HK-2 (cell line): ENCODE data around the gene C13orf46.

Source experiments
- DNase-seq: peaks from one replicate; pipeline ENCODE4 v3.0.0-alpha.2; 2018; ENCODE audit not compliant: unreplicated experiment

Gene C13orf46

GRCh38 chr13:113938716-113939115 lies 35.2 kb downstream of the C13orf46 start:
- no peak for DNase-seq

DNA sequence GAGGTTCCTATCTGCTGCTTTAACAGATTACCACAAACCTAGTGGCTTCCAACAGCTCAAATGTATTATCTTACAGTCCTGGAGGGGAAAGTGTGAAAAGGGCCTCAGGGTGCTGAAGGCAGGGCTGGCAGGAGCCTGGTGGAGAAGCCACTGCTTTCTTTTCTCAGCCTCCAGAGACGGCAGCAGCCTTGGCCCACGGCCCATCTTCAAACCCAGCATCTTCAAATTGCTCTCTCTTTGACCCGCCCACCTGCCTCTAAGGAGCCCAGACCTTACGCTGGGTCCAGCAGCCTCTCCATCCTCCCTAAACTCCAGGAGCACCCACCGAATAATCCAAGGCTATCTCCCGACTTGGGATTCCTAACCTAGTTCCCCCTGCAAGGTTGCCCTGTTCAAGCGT lies 35.6 kb downstream of the C13orf46 start:
- no peak for DNase-seq

DNA sequence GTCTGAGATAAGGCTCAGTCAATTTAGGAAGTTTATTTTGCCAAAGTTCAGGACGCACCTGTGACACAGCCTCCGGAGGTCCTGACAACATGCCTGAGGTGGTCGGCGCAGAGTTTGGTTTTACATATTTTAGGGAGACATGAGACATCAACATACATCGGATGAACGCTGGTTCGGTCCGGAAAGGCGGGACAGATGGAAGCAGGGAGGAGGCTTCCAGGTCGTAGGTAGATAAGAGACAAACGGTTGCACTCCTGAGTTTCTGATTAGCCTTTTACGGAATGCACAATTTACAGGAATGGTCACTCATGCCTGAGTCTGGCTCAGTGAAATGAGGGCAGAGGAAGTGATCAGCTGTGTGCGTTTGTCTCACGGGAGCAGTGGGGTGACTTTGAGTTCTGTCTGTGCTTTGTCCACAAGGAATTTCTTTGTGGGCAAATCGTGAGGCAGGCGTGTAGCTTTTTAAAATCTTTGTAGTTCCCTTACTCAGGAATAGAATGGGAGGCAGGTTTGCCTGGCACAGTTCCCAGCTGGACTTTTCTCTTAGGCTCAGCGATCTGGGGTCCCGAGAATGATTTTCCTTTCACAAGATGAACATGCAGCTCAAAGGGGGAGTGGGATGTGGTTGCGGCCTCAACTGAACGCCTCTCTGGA lies 36.2 kb downstream of the C13orf46 start:
- DNase-seq = no peak

DNA sequence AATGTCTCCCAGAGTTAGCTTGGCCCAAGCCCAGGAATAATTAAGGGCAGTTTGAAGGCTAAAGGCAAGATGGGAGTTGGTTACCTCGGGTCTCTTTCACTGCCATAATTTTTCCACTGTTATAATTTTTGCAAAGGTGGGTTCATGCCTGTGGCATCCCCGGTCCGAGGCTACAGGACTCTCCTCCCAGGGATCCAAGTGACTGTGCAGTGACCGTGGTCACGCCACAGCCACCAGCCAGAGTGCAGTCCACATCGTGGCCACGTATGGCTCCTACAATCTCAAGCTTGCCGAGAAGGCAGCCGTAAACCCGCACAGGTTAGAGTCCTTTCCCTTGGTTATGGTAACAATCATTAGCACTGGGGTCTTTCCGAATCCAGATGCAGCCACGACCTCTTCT lies 36.8 kb downstream of the C13orf46 start:
- no peak for DNase-seq

DNA sequence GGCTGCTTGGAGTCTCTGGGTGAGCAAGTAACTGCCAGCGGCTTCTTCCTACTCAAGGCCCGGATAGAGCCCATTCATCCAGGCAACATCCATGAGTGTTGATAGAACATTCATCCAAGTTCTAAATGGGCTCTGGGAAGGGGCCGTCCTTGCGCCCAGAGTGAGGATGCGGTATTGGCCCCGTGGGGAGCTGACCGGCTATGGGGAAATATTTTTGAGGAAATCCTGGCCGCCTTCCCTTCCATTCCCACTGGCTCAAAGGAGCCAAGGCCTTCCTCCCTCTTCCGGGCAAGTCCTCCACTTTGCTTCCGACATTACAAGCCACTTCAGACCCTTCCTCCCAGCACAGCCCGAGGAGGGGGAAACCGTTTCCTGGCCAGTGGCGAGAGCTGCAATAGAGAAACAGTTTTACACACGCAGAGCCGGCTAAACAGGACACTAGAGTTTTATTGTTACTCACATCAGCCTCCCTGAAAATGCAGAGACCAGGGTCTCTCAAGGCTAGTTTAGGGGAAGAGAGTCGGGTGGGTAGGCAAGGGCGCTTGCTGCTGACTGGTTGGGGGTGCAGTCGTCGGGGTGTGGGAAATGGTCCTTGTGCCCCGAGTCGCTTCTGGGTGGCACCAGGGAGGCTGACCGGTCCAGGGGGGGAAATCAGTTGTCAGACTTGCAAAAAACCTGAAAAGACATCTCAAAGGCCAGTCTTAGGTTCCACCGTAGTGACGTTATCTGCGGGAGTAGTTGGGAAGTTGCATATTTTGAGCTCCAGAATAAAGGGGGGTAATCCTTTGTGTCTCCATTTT lies 37.5 kb downstream of the C13orf46 start:
- DNase-seq = no peak

- no peak for DNase-seq
Measured at GRCh38 chr13:113935001-113935844, 38.7 kb downstream of the C13orf46 start.

DNA sequence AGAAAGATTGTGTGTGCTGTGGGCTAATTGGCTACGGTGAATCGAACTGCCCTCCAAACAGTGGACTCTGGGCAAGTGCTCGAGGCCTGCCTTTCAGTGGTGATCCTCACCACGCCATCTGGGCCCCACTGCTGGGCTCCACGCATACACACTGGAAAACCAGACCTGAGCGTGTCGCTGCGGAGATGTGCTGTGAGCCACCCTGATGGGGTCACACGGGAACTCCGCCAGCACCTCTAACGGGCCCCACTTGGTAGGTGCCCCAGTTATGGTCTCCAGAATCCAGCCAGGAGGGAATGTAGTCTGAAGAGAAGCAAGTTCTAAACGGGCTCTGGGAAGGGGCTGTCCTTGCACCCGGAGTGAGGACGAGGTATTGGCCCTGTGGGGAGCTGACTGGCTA lies 39.3 kb downstream of the C13orf46 start:
- no peak for DNase-seq

DNA sequence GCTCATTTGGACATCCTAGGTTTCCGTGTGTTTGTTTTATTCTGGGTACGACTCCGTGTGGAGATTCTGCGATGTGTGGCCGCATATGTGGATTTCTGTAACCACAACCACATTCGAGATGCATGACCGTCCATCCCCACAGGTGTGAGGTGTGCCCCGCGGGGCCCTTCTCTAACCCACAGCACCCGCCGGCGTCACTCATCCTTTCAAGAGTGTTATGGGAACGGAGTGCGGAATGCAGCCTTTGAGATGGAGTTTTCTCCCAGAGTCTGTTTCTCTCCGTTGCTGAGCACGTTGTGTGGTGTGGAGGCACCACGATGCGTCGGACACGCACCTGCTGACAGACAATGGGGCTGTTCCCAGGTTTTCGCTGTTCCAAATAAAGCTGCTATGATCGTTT lies 40.0 kb downstream of the C13orf46 start:
- no peak for DNase-seq

GRCh38 chr13:113931841-113932459 lies 41.9 kb downstream of the C13orf46 start:
- DNase-seq = no peak

DNA sequence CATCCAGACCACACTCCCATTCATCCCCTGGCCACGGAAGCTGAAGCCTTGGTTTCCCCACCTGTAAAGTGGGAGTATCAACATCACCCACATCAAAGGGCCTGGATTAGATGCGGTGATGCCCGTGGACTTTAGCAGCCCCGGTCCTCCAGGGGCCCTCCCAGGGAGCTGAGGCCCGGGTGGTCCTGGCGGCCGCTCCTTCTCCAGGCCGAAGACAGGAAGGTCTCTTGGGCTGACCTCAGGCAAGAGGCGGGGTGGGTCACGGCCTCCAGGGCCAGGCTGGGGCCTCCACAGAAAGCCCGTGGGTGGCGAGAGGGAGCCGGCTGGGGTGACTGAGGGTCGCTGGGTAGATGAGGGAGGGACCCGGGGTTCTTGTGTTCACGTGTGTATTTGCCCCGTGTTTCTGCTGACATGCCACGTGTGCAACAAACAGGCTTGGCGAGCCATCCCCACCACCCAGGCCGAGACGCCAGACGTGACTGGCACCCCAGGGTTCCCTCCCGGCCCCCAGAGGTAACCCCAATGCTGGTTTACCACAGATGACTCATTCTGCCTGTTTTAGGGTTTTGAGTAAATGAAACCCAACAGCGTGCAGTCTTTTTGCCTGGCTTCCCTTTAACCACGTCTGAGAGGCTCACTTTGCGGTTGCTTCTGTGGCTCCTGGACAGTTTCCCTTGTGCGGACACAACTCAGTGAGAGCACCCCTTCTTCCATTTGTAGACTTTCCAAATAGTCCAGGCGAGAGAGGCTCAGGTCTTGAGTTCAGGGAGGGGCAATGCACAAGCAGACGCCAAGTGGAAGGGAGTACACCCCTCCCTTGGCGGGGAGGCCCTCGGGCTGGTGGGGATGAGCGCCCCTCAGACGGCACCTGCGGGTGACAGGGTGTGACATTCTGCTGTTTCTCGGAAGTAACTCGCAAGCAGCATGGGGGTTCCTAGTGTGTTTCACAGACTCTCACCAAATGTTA lies 42.9 kb downstream of the C13orf46 start:
- no peak for DNase-seq

DNA sequence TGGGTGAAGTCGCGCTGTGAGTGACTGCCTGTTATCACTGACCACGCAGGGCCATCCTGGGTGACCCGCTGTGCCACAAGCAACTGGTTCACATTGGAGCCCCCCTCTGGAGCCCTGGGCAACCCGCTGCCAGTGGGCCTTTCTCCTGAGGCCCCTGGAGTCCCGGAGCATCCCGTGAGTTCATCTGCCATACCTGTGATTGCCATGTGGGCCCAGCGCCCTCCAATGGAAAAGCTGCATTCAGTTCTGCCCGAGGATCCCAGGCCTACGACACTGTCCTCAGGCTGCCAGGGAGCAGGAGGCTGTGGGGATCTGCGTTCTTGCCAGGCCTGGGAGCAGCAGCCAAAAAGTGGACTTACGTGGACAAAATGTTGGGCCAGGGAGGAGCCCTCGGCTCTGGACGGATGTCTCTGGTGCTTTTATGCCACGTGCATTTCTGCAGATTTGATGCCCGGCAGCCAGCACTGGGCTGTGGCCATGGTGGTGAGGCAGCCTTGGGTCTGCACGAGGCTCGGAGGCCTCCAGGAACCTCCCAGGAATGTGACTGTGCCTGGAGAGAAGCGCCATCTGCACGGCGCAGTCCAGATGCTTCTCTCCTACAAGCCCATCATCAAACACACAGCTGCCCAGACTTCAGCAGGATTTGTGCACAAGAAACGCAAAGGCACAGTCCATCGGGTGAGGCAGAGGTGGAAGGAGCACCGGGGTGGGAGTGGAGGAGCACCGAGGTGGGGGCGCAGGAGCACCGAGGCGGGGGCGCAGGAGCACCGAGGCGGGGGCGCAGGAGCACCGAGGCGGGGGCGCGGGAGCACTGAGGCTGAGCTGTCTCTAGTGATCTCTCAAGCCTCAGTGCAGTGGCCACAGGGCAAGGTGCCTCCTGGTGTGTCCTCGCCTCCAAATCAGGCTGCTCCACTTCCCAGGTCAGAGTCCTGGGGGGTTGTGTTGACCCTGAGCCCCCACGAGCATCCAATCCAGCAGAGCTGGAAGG lies 44.0 kb downstream of the C13orf46 start:
- DNase-seq = no peak

DNA sequence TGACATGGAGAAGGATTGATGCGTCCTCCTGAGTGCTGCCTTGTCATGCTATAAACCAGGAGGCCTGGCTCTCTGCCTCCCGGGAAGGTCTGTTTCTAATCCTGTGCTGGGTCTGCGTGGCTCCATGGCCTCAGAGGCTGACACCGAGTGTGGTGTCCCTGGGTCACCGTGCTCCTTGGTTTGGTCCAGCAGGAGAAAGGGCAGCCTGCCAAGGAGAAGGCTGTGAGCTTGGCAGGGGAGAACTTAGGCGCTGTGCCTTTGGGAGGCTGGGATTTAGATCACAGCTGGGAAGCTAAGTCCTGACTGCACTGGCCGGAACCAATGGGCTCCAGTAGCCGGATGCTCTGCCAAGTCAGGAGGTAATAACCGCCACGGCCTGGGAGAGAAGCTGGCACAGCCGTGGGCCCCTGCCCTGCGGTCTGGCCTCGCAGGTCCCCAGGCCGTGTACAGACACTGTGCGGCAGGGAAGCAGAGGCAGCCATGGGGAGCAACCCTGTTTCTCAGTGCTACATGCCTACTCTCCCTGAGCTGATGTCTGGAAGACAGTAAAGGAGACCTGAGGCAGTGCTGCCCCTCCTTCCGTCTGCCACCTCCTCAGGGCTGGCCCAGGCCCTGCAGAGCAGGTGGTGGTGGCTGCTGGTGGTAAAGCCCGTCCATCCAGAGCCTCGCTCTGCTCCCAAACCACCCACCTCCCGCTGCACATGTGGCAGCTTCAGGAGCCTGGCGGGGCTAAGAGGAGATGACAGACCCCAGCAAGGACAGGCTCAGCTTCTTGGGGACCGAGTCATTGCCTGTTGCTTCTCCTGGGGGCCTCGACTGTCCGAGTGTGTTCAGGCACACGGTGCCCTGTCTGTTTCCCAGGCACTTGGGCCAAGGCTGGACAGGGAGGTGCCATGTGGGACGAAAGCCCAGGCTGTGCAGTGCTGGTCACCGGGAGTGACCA lies 44.9 kb downstream of the C13orf46 start:
- DNase-seq = no peak

DNA sequence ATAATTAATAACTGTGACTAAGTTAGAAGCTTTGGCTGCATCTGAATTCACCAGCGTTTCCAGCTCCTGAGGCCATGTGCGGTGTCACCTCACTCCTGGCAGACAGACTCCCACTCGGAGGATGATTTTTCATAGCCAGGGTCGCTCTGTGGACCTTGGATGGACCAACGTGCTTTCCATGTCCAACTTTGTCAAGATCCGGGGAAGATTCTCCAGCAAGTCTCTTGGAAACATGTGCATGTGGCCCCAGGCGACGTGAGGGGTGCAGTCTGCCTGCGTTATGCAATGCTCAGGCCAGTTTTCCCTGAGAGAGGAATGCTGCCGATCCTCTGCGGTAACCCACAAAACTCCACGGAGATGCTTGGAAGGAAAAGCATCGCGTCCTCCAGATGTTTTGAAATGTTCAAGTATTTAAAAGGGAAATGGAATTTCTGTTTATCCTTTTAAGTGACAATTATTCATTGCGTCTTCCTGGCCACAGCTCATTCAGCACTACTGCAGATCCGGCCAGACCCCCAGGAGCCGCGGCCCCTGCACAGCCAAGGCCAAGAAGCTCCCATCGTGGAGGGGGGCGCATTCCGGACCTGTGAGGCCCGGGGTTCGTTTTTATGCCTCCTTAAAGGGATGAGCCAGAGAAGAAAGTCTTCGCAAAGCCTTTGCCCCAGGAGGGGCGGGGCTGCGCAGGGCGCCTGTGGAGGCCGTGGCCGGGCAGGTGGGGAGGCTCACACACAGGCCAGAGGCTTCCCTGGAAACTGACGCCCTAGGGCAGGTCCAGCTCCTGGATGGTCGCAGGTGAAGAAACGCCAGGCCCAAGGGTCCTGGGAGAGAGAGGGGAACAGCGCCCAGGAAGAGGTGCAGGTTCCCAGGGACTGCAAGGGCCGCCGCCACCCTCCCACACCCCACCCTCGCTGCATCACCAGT lies 46.0 kb downstream of the C13orf46 start:
- no peak for DNase-seq

GRCh38 chr13:113926951-113927660 lies 46.8 kb downstream of the C13orf46 start:
- no peak for DNase-seq

GRCh38 chr13:113926301-113926761 lies 47.5 kb downstream of the C13orf46 start:
- no peak for DNase-seq

DNA sequence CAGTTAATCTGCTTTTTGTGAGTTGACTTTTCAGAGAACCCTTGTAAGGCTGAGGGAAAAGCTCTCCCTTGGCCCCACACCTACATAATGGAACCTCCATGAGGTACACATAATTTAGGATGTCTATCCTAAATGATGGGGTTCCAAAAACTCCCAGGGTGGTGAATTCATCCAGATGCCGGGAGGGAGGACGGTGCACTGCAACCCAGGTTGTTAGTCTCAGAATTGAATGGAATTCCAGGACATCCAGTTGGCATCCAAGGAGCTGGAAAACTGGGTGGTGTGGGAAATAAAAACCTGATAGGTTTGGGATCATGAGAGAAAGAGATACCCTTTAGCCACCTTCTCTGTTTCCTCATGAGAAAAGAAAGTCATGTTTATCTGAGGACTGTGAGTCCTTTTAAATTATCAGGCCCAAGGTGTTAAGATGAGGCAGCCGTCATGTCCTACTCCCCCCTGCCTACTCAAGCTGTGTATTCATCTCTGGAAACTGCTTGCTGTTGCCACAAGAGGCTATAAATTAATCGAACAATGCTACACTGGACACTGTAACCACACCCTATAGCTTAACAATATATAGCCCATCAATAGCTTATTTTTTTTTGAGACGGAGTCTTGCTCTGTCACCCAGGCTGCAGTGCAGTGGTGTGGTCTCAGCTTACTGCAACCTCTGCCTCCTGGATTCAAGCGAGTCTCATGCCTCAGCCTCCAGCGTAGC lies 49.5 kb downstream of the C13orf46 start:
- no peak for DNase-seq
